Stomach (tissue), 9 donors: ENCODE results near the gene FAM221A. TPM values are rescaled to one million over a fixed set of nuclear protein-coding genes. Genes with fewer than 3 reads are reported as not detected.
A peak's percentile ranks its signal among the peaks of the same experiment; 100 is the strongest.

Source experiments
- DNase-seq, 2 donors: peaks; one replicate each; pipeline versions ENCODE4 v3.0.0 to v3.0.0-alpha.2; 2013 to 2019
- H3K27ac ChIP-seq, 5 donors: fragments of 200-600 bp in 4 of 5; sonication (generic) in 4 of 5; one replicate each; pipeline ENCODE4 v1.5.1; 2013 to 2019; ENCODE audit warnings: mild to moderate bottlenecking in 1 of 5, moderate library complexity in 1 of 5
- H3K27me3 ChIP-seq, 3 donors: fragments of 200-600 bp; sonication (generic); one replicate each; pipeline ENCODE4 v1.5.1; 2017 to 2019; ENCODE audit warnings: mixed run types in 1 of 3
- H3K36me3 ChIP-seq, 4 donors: fragments of 200-600 bp; sonication (generic); 1 replicate in 3 of 4; 2 replicates in 1 of 4; pipeline ENCODE4 v1.5.1; 2016 to 2019
- H3K4me1 ChIP-seq, 4 donors: fragments of 200-600 bp; sonication (generic); one replicate each; pipeline ENCODE4 v1.5.1; 2016 to 2019
- H3K4me3 ChIP-seq, 4 donors: fragments of 200-600 bp; sonication (generic) in 3 of 4; one replicate each; pipeline ENCODE4 v1.5.1; 2016 to 2019; ENCODE audit warnings: mild to moderate bottlenecking in 1 of 4
- H3K9me3 ChIP-seq, 4 donors: fragments of 200-600 bp; sonication (generic); one replicate each; pipeline ENCODE4 v1.5.1; 2016 to 2019
- EP300 ChIP-seq: sonication (generic); formaldehyde crosslinking; IDR thresholded peaks from one replicate; pipeline ENCODE4 v1.6.1; 2017; ENCODE audit warnings: antibody characterized with exemption
- POLR2A ChIP-seq, 4 donors: fragments of 450-650 bp; IDR thresholded peaks; one replicate each; pipeline ENCODE4 v1.6.1; 2016; ENCODE audit warnings: antibody characterized with exemption in 4 of 4, control low read depth in 2 of 4, mild to moderate bottlenecking in 1 of 4, moderate library complexity in 1 of 4
- POLR2AphosphoS5 ChIP-seq, 3 donors: sonication (generic); formaldehyde crosslinking; IDR thresholded peaks; one replicate each; pipeline ENCODE4 v1.6.1; 2016; ENCODE audit warnings: antibody characterized with exemption in 3 of 3
- WGBS, 5 donors: extraction: QIAGEN DNeasy Blood & Tissue Kit in 3 of 5; methylation state at CpG; one replicate each; pipeline versions ENCODE4 v1.1.5 to v1.1.7; 2013 to 2018; 5-methylcytosine and 5-hydroxymethylcytosine counted together
- intact Hi-C: fragments of 100-400 bp; cut with DNase I; formaldehyde crosslinking; loops from one replicate; pipeline ENCODE4 v1.15.1; 2023; ENCODE audit warnings: low total_unique reads
- polyA plus RNA-seq, 3 donors: library from polyadenylated mRNA; stranded (reverse); fragments of 200-250 nt; gene quantifications; one replicate each; pipeline ENCODE4 v1.2.3, GENCODE V29; 2013
- total RNA-seq, 5 donors: library from RNA; depleted of rRNA; stranded (reverse); fragments of >200 nt; gene quantifications; one replicate each; pipeline versions ENCODE4 v1.1.0 to v1.2.3, GENCODE V29; 2014 to 2016
- TF ChIP-seq, protein P1 (sequence below), 7 experiments: fragments of 450-650 bp in 4 of 7; fragments of 200-600 bp in 3 of 7; sonication (generic) in 3 of 7; IDR thresholded peaks; one replicate each; pipeline ENCODE4 v1.5.1; 2016 to 2019; ENCODE audit warnings: antibody characterized with exemption in 7 of 7, control low read depth in 2 of 7, mild to moderate bottlenecking in 1 of 7
- donor health status: healthy with polysubstance abuse.
- donor health status: Bipolar disorder and iron deficiency.
- donor health status: healthy.

The FAM221A gene
- total and polyA plus RNA-seq, 8 donors: 10.6 to 79.9 (median 19.0) TPM

DNA sequence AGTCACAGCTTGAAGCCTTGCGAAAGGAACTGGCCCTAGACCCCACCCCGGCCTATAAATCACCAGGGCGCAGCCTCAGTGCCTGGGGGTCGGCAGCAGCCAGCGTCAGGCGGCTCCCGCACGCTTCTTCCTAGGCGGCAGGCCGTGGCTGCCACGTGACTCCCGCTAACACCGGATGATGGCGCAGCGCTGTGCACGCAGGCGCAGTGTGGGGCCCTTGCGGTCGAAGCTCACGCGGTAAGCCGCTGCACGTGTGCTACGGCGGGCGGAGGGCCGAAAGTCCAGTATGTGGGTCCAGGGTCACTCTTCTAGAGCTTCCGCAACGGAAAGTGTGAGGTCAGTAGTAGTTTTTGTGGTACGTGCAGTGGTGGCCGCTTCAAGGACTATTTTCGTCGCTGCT, 30.0 kb downstream of the FAM221A start, which contains the start of gene STK31:
TSS of gene STK31 (plus strand) at position 220 of the 400 bp plus-strand sequence. CDS start at position 287, 67 bp downstream.
- DNase-seq: peak in 1 of 2 donors; percentile 43
- peaks cover 0 to 16% (median 8%) of the 10 kb centered on the region in 4 donors for H3K9me3 ChIP-seq
- intact Hi-C loops: loop anchor here (5.0 kb wide), 1 partner anchor 138 kb away; no protein-coding TSS in a partner anchor
- H3K4me3 ChIP-seq: no peak within 1 kb of the TSS
- TF ChIP-seq EP300 (no peak), POLR2AphosphoS5 (IDR thresholded peaks at IDR 0.05) (no peak), POLR2A (IDR thresholded peaks at IDR 0.05) (no peak)
- TF ChIP-seq, protein P1, sequence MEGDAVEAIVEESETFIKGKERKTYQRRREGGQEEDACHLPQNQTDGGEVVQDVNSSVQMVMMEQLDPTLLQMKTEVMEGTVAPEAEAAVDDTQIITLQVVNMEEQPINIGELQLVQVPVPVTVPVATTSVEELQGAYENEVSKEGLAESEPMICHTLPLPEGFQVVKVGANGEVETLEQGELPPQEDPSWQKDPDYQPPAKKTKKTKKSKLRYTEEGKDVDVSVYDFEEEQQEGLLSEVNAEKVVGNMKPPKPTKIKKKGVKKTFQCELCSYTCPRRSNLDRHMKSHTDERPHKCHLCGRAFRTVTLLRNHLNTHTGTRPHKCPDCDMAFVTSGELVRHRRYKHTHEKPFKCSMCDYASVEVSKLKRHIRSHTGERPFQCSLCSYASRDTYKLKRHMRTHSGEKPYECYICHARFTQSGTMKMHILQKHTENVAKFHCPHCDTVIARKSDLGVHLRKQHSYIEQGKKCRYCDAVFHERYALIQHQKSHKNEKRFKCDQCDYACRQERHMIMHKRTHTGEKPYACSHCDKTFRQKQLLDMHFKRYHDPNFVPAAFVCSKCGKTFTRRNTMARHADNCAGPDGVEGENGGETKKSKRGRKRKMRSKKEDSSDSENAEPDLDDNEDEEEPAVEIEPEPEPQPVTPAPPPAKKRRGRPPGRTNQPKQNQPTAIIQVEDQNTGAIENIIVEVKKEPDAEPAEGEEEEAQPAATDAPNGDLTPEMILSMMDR (IDR thresholded peaks at IDR 0.05): no peak
- peaks cover 4 to 15% (median 9%) of the 10 kb centered on the region in 4 donors for H3K36me3 ChIP-seq
- H3K27me3 ChIP-seq: no peaks in the 10 kb centered on the region
- H3K4me1 ChIP-seq: peaks cover 0 to 13% (median 4%) of the 10 kb centered on the region in 4 donors
- 85 to 90% (median 90%) methylated on average over 33 of the region's 33 CpGs for WGBS, 5 donors
- peak within 1 kb of the TSS; percentile 46 to 73 (median 56) for H3K27ac ChIP-seq

DNA sequence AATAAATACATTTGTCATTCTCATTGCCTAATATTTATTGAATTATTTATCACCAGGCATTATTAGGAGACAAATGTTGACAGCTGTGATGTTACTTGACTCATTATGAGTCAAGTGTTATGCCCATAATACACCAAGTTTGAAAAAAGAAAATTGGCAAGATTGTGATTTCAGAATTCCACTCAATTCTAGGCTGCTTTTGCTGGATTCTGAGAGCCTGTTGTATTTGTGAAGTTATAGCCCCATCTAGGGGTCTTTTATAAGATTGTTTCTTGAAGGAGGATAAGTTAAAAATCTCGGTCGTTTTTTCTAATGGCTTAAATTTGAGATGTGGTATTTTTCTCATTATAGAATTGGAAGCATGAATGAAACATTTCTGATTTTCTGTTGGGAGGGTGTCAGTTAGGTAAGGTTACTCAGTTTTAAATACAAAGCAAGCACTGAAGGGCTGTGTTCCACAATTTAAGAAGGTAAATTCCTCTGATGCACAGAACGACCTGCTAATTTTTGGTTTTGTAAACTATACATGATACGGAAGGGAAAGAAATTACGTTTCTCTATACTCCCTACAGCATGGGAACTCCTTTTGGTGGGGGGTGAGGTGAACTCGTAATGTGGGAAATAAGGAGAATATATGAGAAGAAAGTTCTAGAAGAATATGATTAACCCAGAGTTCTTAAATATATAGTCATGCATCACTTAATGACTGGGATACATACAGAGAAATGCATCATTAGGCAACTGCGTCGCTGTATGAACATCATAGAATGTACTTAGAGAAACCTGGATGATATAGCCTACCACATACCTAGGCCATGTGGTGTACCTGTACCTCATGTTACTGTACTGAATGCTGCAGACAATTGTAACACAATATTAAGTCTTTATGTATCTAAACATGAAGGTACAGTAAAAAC, 32.6 kb downstream of the FAM221A start:
- H3K4me3 ChIP-seq: no peak overlapping the region
- H3K4me1 ChIP-seq: peaks cover 0 to 13% (median 4%) of the 10 kb centered on the region in 4 donors
- no peak overlapping the region for H3K27ac ChIP-seq
- DNase-seq: peak in 1 of 2 donors; percentile 81
- WGBS, 5 donors: 38 to 58% (median 49%) methylated on average over 8 of the region's 8 CpGs
- TF ChIP-seq, protein P1 (IDR thresholded peaks at IDR 0.05): peak in 5 of 7 experiments; percentile 17 to 65 (median 41)
- no peak for TF ChIP-seq POLR2A (IDR thresholded peaks at IDR 0.05)
- no peak for TF ChIP-seq EP300
- TF ChIP-seq POLR2AphosphoS5 (IDR thresholded peaks at IDR 0.05): peak in 1 of 3 donors; percentile 18
- H3K27me3 ChIP-seq: no peaks in the 10 kb centered on the region
- no peaks in the 10 kb centered on the region for H3K36me3 ChIP-seq
- intact Hi-C loops: loop anchor here (5.0 kb wide), 1 partner anchor 140 kb away; no protein-coding TSS in a partner anchor
- H3K9me3 ChIP-seq: no peaks in the 10 kb centered on the region

DNA sequence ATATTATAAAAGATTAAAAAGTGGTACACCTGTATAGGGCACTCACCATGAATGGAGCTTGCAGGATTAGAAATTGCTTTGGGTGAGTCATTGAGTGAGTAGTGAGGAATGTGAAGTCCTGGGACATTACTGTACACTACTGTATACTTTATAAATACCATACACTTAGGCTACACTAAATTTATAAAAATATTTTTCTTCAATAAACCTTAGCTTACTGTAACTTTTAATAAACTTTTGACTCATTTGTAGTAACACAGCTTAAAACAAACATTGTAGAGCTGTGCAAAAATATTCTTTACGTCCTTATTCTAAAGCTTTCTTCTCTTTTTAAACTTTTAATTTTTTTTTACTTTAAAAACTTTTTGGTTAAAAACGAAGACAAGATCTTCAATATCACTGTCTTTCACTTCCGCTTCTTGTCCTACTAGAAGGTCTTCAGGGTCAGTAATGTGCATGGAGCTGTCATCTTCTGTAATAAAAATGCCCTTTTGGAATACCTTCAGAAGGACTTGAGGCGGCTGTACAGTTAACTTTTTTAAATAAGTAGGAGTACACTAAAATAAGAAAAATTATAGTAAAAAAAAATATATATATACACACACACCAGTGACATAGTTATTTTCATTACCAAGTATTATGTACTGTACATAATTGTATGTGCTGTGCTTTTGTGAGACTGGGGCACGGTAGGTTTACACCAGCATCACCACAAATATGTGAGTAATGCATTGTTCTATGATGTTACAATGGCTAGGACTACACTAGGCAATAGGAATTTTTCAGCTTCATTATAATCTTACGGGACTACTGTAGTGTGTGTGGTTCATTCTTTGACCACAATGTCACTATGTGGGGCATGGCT, 33.5 kb downstream of the FAM221A start:
- H3K9me3 ChIP-seq: no peaks in the 10 kb centered on the region
- H3K4me1 ChIP-seq: peaks cover 0 to 13% (median 4%) of the 10 kb centered on the region in 4 donors
- intact Hi-C loops: loop anchor here (5.0 kb wide), 1 partner anchor 141 kb away; no protein-coding TSS in a partner anchor
- H3K4me3 ChIP-seq: no peak overlapping the region
- DNase-seq: no peak
- no peak overlapping the region for H3K27ac ChIP-seq
- no peaks in the 10 kb centered on the region for H3K36me3 ChIP-seq
- H3K27me3 ChIP-seq: no peaks in the 10 kb centered on the region
- 58 to 78% (median 70%) methylated on average over 6 of the region's 6 CpGs for WGBS, 5 donors
- TF ChIP-seq, protein P1 (IDR thresholded peaks at IDR 0.05): no peak
- TF ChIP-seq EP300: no peak
- TF ChIP-seq POLR2A (IDR thresholded peaks at IDR 0.05): no peak
- TF ChIP-seq POLR2AphosphoS5 (IDR thresholded peaks at IDR 0.05): no peak

DNA sequence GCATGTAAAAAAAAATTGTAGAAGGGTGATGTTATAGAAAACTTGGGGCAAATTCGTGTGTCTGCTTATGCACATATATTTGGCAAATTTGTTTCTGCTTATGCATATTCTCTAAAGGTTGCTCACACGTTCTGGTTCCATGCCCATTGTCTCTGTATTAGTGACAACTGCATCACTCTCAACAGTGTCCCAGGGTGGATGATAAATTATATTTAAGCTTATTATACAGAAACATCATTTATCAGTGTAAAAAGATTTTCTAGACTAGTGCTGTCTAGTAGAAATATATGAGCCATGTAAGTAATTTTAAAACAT, 34.1 kb downstream of the FAM221A start:
- no peaks in the 10 kb centered on the region for H3K36me3 ChIP-seq
- H3K9me3 ChIP-seq: no peaks in the 10 kb centered on the region
- peaks cover 0 to 13% (median 4%) of the 10 kb centered on the region in 4 donors for H3K4me1 ChIP-seq
- no peak overlapping the region for H3K27ac ChIP-seq
- no peaks in the 10 kb centered on the region for H3K27me3 ChIP-seq
- 55 to 72% (median 56%) methylated on average over 2 of the region's 2 CpGs for WGBS, 5 donors
- TF ChIP-seq EP300 (no peak), POLR2AphosphoS5 (IDR thresholded peaks at IDR 0.05) (no peak), POLR2A (IDR thresholded peaks at IDR 0.05) (no peak)
- TF ChIP-seq, protein P1 (IDR thresholded peaks at IDR 0.05): no peak
- no peak for DNase-seq
- intact Hi-C loops: loop anchor here (5.0 kb wide), 1 partner anchor 142 kb away; no protein-coding TSS in a partner anchor
- no peak overlapping the region for H3K4me3 ChIP-seq
